Neural cell (in vitro differentiated cells): ENCODE results near the gene OXER1.

Source experiments
- EP300 ChIP-seq: fragments of 450-650 bp; conservative IDR thresholded peaks from 2 replicates; pipeline ENCODE4 v1.6.1; 2014; ENCODE audit warnings: antibody characterized with exemption, mild to moderate bottlenecking, moderate library complexity; ENCODE audit not compliant: poor library complexity, severe bottlenecking
- EZH2 ChIP-seq: fragments of 200-600, 300-800 bp; shearing (Covaris generic), sonication (generic); IDR thresholded peaks from 2 replicates; pipeline ENCODE4 v1.6.1; 2014; ENCODE audit warnings: antibody characterized with exemption, low read length, borderline replicate concordance, mild to moderate bottlenecking; ENCODE audit not compliant: insufficient read depth, poor library complexity, severe bottlenecking
- POLR2AphosphoS5 ChIP-seq: IDR thresholded peaks from 2 replicates; pipeline ENCODE4 v1.6.1; 2012
- RAD21 ChIP-seq: fragments of 450-650 bp; conservative IDR thresholded peaks from 2 replicates; pipeline ENCODE4 v1.6.1; 2014; ENCODE audit warnings: antibody characterized with exemption, mild to moderate bottlenecking, moderate library complexity
- TAF1 ChIP-seq: IDR thresholded peaks from 2 replicates; pipeline ENCODE4 v1.6.1; 2012; ENCODE audit warnings: low read depth
- TF ChIP-seq, protein P1 (sequence below): fragments of 450-650 bp; IDR thresholded peaks from 2 replicates; pipeline ENCODE4 v1.5.1; 2014; ENCODE audit warnings: antibody characterized with exemption, mild to moderate bottlenecking, moderate library complexity; ENCODE audit not compliant: poor library complexity, severe bottlenecking

DNA sequence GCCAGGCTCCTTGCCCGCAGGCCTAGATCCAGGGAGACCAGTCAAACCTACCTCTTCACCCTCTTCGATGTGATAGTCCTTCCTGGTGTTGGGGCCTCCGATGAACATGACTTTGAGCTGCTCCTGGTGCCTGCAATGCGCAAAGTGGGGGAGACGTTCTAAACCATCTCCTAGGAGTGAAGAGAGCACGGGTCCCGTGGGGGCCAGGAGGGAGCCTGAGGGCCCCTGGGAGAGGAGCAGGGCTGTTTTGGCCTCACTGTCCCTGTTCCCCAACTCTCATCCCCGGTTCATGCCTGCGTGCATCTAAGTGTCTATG lies 24.5 kb upstream of the OXER1 start:
- TF ChIP-seq, protein P1, sequence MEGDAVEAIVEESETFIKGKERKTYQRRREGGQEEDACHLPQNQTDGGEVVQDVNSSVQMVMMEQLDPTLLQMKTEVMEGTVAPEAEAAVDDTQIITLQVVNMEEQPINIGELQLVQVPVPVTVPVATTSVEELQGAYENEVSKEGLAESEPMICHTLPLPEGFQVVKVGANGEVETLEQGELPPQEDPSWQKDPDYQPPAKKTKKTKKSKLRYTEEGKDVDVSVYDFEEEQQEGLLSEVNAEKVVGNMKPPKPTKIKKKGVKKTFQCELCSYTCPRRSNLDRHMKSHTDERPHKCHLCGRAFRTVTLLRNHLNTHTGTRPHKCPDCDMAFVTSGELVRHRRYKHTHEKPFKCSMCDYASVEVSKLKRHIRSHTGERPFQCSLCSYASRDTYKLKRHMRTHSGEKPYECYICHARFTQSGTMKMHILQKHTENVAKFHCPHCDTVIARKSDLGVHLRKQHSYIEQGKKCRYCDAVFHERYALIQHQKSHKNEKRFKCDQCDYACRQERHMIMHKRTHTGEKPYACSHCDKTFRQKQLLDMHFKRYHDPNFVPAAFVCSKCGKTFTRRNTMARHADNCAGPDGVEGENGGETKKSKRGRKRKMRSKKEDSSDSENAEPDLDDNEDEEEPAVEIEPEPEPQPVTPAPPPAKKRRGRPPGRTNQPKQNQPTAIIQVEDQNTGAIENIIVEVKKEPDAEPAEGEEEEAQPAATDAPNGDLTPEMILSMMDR = no peak
- TF ChIP-seq TAF1 (no peak), POLR2AphosphoS5 (no peak), RAD21 (no peak), EP300 (no peak), EZH2 (no peak)
